Tibial artery (tissue), 4 donors: ENCODE data around the gene PLGRKT.
"Not testable (repeated sequence)": the region's sequence is repeated elsewhere in the genome, so short reads cannot be mapped to it uniquely, and the experiment has no call there.

ENCODE experiments used
- DNase-seq, 2 donors: peaks; one replicate each; pipeline ENCODE4 v3.0.0-alpha.2; 2019
- H3K27ac ChIP-seq, 2 donors: fragments of 200-600 bp; sonication (generic) in 1 of 2; 1 replicate in 1 of 2; 2 replicates in 1 of 2; pipeline ENCODE4 v1.5.1; 2018 to 2019; ENCODE audit warnings: mild to moderate bottlenecking in 1 of 2
- H3K27me3 ChIP-seq, 2 donors: fragments of 200-600 bp; sonication (generic) in 1 of 2; one replicate each; pipeline versions ENCODE4 v1.5.1 to v1.6.0; 2016 to 2019
- H3K36me3 ChIP-seq, 3 donors: fragments of 200-600 bp; sonication (generic) in 2 of 3; one replicate each; pipeline ENCODE4 v1.5.1; 2016 to 2019; ENCODE audit warnings: mild to moderate bottlenecking in 2 of 3
- H3K4me1 ChIP-seq, 4 donors: fragments of 200-600 bp; sonication (generic) in 2 of 4; 1 replicate in 3 of 4; 2 replicates in 1 of 4; pipeline ENCODE4 v1.5.1; 2016 to 2019
- H3K4me3 ChIP-seq, 2 donors: fragments of 200-600 bp; sonication (generic) in 1 of 2; 1 replicate in 1 of 2; 2 replicates in 1 of 2; pipeline ENCODE4 v1.5.1; 2018 to 2019; ENCODE audit warnings: mild to moderate bottlenecking in 2 of 2
- H3K9me3 ChIP-seq, 3 donors: fragments of 200-600 bp; sonication (generic) in 1 of 3; one replicate each; pipeline ENCODE4 v1.5.1; 2016 to 2019
- intact Hi-C: fragments of 100-400 bp; cut with DNase I; formaldehyde crosslinking; loops from one replicate; pipeline ENCODE4 v1.15.0; 2023; ENCODE audit warnings: low total_unique reads
- TF ChIP-seq, protein P1 (sequence below), 2 experiments: fragments of 200-600 bp in 1 of 2; fragments of 450-650 bp in 1 of 2; IDR thresholded peaks; one replicate each; pipeline ENCODE4 v1.5.1; 2017 to 2019; ENCODE audit warnings: antibody characterized with exemption in 2 of 2, mild to moderate bottlenecking in 1 of 2, moderate library complexity in 1 of 2

The PLGRKT gene

DNA sequence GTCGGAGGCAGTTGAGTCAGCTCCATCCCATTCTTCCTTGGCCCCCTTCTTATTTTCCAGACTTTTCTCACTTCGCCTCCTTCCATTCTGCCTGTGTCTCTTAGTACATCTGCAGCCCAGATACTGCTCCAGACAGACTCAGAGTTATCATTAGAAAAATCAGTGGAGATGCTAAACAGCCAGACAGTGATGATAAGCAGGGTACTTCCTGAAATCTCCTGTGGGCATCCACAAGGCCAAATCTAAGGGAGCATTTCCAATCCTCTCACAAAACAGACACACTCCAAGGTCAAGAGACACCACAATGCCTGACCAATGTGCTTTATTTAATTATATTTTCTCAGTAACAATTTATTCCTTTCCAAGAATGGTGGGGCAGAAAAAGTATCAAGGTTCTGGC lies 83.5 kb downstream of the PLGRKT start:
- Histone ChIP-seq H3K27me3 (no peaks in the 10 kb centered on the region), H3K4me3 (no peak overlapping the region), H3K36me3 (peaks cover 0 to 5% (median 0%) of the 10 kb centered on the region in 3 donors), H3K9me3 (peaks cover 0 to 6% (median 0%) of the 10 kb centered on the region in 3 donors), H3K4me1 (no peaks in the 10 kb centered on the region), H3K27ac (no peak overlapping the region)
- DNase-seq, result no peak
- intact Hi-C loops, result no loop called here
- TF ChIP-seq, protein P1, sequence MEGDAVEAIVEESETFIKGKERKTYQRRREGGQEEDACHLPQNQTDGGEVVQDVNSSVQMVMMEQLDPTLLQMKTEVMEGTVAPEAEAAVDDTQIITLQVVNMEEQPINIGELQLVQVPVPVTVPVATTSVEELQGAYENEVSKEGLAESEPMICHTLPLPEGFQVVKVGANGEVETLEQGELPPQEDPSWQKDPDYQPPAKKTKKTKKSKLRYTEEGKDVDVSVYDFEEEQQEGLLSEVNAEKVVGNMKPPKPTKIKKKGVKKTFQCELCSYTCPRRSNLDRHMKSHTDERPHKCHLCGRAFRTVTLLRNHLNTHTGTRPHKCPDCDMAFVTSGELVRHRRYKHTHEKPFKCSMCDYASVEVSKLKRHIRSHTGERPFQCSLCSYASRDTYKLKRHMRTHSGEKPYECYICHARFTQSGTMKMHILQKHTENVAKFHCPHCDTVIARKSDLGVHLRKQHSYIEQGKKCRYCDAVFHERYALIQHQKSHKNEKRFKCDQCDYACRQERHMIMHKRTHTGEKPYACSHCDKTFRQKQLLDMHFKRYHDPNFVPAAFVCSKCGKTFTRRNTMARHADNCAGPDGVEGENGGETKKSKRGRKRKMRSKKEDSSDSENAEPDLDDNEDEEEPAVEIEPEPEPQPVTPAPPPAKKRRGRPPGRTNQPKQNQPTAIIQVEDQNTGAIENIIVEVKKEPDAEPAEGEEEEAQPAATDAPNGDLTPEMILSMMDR (IDR thresholded peaks at IDR 0.05), result no peak

DNA sequence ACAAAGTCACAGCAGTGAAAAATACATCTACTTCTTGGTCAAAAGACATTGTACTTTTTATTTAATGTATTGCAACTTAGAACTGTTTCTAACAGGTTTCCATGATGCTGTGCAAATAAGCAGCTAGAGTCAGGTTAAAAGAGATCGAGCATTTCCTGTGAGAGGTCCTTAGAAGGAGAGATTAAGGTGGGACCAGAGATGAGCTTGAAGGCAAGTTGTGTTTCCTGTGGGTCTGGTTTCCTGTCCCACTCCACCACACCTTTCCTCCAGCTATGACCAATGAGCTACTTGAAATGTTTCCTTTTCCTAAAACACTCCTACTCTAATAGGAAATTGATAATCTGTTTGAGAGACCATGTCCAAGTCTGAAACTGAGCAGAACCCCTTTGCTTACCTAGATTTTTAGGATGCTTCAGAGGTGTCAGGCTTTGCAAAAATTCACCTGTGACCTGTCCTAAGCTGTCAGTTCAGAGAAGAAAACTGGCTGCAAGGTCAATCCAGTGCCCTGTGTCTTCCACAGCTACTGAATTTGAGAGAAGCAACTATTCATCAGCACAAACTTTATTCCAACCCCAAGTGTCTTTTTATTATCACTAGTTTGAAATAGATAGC lies 85.0 kb downstream of the PLGRKT start:
- H3K27ac ChIP-seq, result no peak overlapping the region
- intact Hi-C loops, result no loop called here
- no peak for DNase-seq
- H3K4me3 ChIP-seq, result no peak overlapping the region
- no peaks in the 10 kb centered on the region for H3K4me1 ChIP-seq
- no peaks in the 10 kb centered on the region for H3K27me3 ChIP-seq
- H3K36me3 ChIP-seq, result peaks cover 0 to 5% (median 0%) of the 10 kb centered on the region in 3 donors
- TF ChIP-seq, protein P1 (IDR thresholded peaks at IDR 0.05), result no peak
- H3K9me3 ChIP-seq, result peaks cover 0 to 6% (median 0%) of the 10 kb centered on the region in 3 donors

DNA sequence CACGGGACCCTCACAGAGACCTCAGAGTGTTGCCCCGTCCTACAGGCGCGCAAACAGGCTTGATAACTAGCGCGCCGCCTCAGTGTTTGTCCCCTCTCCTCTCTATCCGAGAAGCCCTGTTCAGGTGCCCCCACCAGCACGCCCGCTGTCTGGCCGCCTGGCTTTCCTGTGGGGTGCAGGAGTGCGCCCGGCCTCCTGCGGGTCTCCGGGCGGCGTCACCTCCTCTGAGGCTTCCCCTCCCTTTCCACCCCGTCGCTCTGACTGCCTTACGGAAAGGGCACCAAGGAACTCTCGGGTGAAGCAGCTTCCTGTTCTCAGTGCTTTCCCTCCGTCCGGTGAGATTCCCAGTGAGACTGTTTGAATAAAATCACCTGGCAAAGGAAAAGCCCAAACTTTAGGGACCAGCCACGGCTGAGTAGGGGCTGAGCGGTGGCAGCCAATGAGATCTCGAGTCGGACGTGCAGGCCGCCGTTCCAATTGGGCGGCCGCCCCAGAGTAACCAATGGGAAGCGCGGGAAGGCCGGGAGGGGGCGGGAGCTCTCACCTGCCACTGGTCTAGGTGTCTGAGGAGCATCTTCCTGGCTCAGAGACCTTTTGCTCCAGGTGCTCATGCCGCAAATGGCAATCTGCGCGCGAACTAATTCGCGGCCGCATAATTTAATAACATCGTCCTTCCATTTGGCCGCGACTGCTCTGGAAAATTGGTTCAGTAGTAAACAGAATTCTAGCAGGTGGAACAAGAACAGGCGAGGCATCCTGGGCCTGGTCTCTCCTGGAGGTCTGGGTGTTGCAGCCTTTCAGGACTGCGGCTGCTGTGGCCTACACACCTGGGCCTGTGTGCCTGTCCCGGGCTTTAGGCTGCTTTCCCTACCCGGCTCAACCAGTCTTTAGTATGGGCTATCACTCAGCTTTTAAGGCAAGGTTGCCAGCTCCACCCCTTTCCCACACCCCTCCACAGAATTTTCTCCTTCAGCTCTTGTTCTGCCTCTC lies 98.4 kb downstream of the PLGRKT start, which contains the start of gene RLN1:
Gene RLN1, minus strand, starts transcription at position 885 of the 990 bp plus-strand sequence. Its CDS starts 130 bp downstream, at position 755.
- H3K9me3 ChIP-seq, intact Hi-C loops: not testable (repeated sequence)
- peak within 1 kb of the TSS in 1 of 2 donors; percentile 26 for H3K4me3 ChIP-seq

DNA sequence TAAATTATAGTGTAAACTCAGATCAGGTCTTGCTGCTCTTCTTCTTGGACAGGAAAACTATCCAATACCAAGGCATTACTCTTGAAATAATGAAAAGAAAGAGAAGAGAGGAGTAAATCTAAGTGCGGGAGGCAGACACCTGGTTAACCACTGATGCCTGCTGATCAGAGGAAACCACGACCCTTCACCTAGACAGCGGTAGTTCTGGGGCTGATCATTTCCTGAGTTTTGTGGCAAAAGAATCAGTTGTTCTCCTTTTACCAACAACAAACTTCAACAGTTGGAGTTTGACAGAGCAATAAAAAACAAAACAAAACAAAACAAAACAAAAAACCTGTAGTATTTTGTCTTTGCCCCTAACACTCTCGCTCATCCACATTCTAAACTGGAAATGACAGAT lies 101.0 kb downstream of the PLGRKT start:
- Histone ChIP-seq H3K27me3 (no peaks in the 10 kb centered on the region), H3K4me3 (no peak overlapping the region), H3K36me3 (no peaks in the 10 kb centered on the region), H3K4me1 (no peaks in the 10 kb centered on the region), H3K9me3 (no peaks in the 10 kb centered on the region), H3K27ac (no peak overlapping the region)
- intact Hi-C loops, result no loop called here
- TF ChIP-seq, protein P1 (IDR thresholded peaks at IDR 0.05), result no peak
- DNase-seq, result no peak

More for the DNA sequence above, 98.4 kb downstream of the PLGRKT start, which contains the start of gene RLN1:
- not testable (repeated sequence) for H3K36me3 ChIP-seq, H3K27ac ChIP-seq, H3K4me1 ChIP-seq, H3K27me3 ChIP-seq, DNase-seq

DNA sequence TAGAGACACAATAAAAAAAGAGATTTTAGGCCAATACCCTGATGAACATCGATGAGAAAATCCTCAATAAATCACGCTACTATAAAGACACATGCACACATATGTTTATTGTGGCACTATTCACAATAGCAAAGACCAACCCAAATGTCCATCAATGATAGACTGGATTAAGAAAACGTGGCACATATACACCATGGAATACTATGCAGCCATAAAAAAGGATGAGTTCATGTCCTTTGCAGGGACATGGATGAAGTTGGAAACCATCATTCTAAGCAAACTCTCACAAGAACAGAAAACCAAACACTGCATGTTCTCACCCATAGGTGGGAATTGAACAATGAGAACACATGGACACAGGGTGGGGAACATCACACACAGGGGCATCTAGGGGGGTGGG lies 106.4 kb downstream of the PLGRKT start:
- H3K27ac ChIP-seq, DNase-seq, intact Hi-C loops, H3K36me3 ChIP-seq, H3K4me1 ChIP-seq, H3K9me3 ChIP-seq, H3K4me3 ChIP-seq, H3K27me3 ChIP-seq: not testable (repeated sequence)

DNA sequence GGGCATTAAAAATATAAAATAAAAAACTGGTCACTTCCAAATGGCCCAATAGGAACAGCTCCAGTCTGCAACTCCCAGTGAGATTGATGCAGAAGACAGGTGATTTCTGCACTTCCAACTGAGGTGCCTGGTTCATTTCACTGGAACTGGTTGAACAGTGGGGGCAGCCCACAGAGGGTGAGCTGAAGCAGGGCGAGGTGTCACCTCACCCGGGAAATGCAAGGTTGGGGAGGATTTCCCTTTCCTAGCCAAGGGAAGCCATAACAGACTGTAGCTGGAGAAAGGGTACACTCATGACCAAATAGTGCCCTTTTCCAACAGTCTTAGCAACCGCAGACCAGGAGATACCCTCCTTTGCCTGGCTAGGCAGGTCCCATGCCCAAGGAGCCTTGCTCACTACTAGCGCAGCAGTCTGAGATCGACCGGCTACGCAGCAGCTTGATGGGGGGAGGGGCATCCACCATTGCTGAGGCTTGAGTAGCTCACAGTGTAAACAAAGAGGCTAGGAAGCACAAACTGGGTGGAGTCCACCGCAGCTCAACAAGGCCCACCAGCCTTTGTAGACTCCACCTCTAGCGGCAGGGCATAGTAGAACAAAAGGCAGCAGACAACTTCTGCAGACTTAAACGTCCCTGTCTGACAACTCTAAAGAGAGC lies 110.7 kb downstream of the PLGRKT start:
- TF ChIP-seq, protein P1 (IDR thresholded peaks at IDR 0.05), result no peak
- intact Hi-C loops, result no loop called here
- no peak overlapping the region for H3K27ac ChIP-seq
- H3K4me1 ChIP-seq, result no peaks in the 10 kb centered on the region
- H3K27me3 ChIP-seq, result peaks cover 0 to 3% of the 10 kb centered on the region in 2 donors
- DNase-seq, result no peak
- H3K36me3 ChIP-seq, result no peaks in the 10 kb centered on the region
- H3K4me3 ChIP-seq, result no peak overlapping the region
- no peaks in the 10 kb centered on the region for H3K9me3 ChIP-seq
